Prostate gland (tissue), 2 donors: ENCODE data around the gene JAKMIP1.

Source experiments
- POLR2A ChIP-seq: fragments of 450-650 bp; IDR thresholded peaks from one replicate; pipeline ENCODE4 v1.6.1; 2016; ENCODE audit warnings: antibody characterized with exemption, mild to moderate bottlenecking
- TF ChIP-seq, protein P1 (sequence below), 4 experiments: fragments of 200-600 bp in 2 of 4; fragments of 450-650 bp in 2 of 4; sonication (generic) in 2 of 4; IDR thresholded peaks; 1 replicate in 3 of 4; 2 replicates in 1 of 4; pipeline ENCODE4 v1.5.1; 2016 to 2019; ENCODE audit warnings: antibody characterized with exemption in 4 of 4, mild to moderate bottlenecking in 2 of 4, moderate library complexity in 2 of 4

DNA sequence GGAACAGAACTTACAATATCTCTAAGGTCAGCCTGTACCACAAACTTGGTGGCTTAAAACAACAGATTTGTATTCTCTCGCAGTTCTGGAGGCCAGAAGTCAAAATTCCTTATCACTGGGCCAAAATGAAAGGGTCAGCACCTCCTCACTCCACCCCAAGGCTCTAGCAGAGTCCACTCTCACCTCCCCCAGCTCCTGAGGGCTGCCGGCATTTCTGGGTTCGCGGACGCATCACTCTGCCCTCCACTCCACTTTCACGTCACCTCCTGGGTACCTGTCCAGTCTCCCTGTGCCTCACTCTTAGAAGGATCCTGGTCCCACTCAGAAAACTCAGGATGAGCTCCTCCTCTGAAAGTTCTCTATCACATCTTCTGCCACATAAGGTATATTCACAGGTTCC, 34.6 kb downstream of the JAKMIP1 start:
- TF ChIP-seq, protein P1, sequence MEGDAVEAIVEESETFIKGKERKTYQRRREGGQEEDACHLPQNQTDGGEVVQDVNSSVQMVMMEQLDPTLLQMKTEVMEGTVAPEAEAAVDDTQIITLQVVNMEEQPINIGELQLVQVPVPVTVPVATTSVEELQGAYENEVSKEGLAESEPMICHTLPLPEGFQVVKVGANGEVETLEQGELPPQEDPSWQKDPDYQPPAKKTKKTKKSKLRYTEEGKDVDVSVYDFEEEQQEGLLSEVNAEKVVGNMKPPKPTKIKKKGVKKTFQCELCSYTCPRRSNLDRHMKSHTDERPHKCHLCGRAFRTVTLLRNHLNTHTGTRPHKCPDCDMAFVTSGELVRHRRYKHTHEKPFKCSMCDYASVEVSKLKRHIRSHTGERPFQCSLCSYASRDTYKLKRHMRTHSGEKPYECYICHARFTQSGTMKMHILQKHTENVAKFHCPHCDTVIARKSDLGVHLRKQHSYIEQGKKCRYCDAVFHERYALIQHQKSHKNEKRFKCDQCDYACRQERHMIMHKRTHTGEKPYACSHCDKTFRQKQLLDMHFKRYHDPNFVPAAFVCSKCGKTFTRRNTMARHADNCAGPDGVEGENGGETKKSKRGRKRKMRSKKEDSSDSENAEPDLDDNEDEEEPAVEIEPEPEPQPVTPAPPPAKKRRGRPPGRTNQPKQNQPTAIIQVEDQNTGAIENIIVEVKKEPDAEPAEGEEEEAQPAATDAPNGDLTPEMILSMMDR (IDR thresholded peaks at IDR 0.05) = no peak
- TF ChIP-seq POLR2A = no peak
